Measurements from ENCODE around the gene PLCH2. TPM values are rescaled to one million over a fixed set of nuclear protein-coding genes. Genes with fewer than 3 reads are reported as not detected.

The PLCH2 gene
- total and polyA plus RNA-seq, 4 donors = 0.33 to 1.3 (median 1.0) TPM; not detected in 1

GRCh38 chr1:2433196-2433595 lies 42.9 kb upstream of the PLCH2 start:
- Histone ChIP-seq H3K4me3 (ENCODE audit: low read depth in 1 of 3, low read length in 3 of 3) (no peak overlapping the region), H3K27me3 (ENCODE audit: control insufficient read depth in 4 of 4, insufficient read depth in 4 of 4, low read length in 3 of 4) (no peaks in the 10 kb centered on the region), H3K27ac (ENCODE audit: low read depth in 1 of 2, low read length in 2 of 2) (no peak overlapping the region), H3K4me1 (ENCODE audit: control insufficient read depth in 4 of 4, insufficient read depth in 4 of 4, low read length in 3 of 4) (no peaks in the 10 kb centered on the region), H3K9me3 (ENCODE audit: control insufficient read depth in 4 of 4, low read length in 3 of 4) (no peaks in the 10 kb centered on the region), H3K36me3 (ENCODE audit: control insufficient read depth in 4 of 4, insufficient read depth in 3 of 4, low read depth in 1 of 4, low read length in 3 of 4) (no peaks in the 10 kb centered on the region), H3K9ac (ENCODE audit: low read depth in 1 of 2, low read length in 2 of 2) (no peak overlapping the region)
- DNase-seq (ENCODE audit: low spot score) = no peak
- WGBS = 71% methylated on average over 13 of the region's 13 CpGs
- TF ChIP-seq MAX (IDR thresholded peaks at IDR 0.05) (no peak), REST (IDR thresholded peaks at IDR 0.05) (no peak), SP1 (IDR thresholded peaks at IDR 0.05) (no peak), TAF1 (conservative IDR thresholded peaks at IDR 0.05) (no peak), RXRA (IDR thresholded peaks at IDR 0.05) (no peak), ATF3 (IDR thresholded peaks at IDR 0.05) (no peak), RAD21 (IDR thresholded peaks at IDR 0.05) (no peak), FOXA1 (IDR thresholded peaks at IDR 0.05) (no peak), HNF4G (IDR thresholded peaks at IDR 0.05) (no peak)

- Histone ChIP-seq H3K9me3 (ENCODE audit: control insufficient read depth in 4 of 4, low read length in 3 of 4) (no peaks in the 10 kb centered on the region), H3K4me3 (ENCODE audit: low read depth in 1 of 3, low read length in 3 of 3) (no peak overlapping the region), H3K9ac (ENCODE audit: low read depth in 1 of 2, low read length in 2 of 2) (no peak overlapping the region), H3K27ac (ENCODE audit: low read depth in 1 of 2, low read length in 2 of 2) (no peak overlapping the region), H3K36me3 (ENCODE audit: control insufficient read depth in 4 of 4, insufficient read depth in 3 of 4, low read depth in 1 of 4, low read length in 3 of 4) (no peaks in the 10 kb centered on the region), H3K4me1 (ENCODE audit: control insufficient read depth in 4 of 4, insufficient read depth in 4 of 4, low read length in 3 of 4) (no peaks in the 10 kb centered on the region), H3K27me3 (ENCODE audit: control insufficient read depth in 4 of 4, insufficient read depth in 4 of 4, low read length in 3 of 4) (no peaks in the 10 kb centered on the region)
- DNase-seq (ENCODE audit: low spot score) = no peak
- WGBS = 57% methylated on average over 34 of the region's 34 CpGs
- no peak for TF ChIP-seq ATF3 (IDR thresholded peaks at IDR 0.05)
- TF ChIP-seq CTCF (IDR thresholded peaks at IDR 0.05; ENCODE audit: low read depth, low read length, missing input control) = no peak
- no peak for TF ChIP-seq ZBTB33 (IDR thresholded peaks at IDR 0.05)
- TF ChIP-seq RAD21 (IDR thresholded peaks at IDR 0.05) = no peak
- no peak for TF ChIP-seq RXRA (IDR thresholded peaks at IDR 0.05)
- no peak for TF ChIP-seq NR2F2 (IDR thresholded peaks at IDR 0.05)
- no peak for TF ChIP-seq JUND (IDR thresholded peaks at IDR 0.05)
- no peak for TF ChIP-seq EGR1 (IDR thresholded peaks at IDR 0.05; ENCODE audit: low read depth in 2 of 2)
- TF ChIP-seq GABPA (IDR thresholded peaks at IDR 0.05 in 1 of 2, conservative IDR thresholded peaks at IDR 0.05 in 1 of 2) = no peak
- no peak for TF ChIP-seq SP1 (IDR thresholded peaks at IDR 0.05)
- TF ChIP-seq REST (IDR thresholded peaks at IDR 0.05) = no peak
- no peak for TF ChIP-seq MAX (IDR thresholded peaks at IDR 0.05)
- TF ChIP-seq HNF4G (IDR thresholded peaks at IDR 0.05) = no peak
- TF ChIP-seq FOXA2 (IDR thresholded peaks at IDR 0.05) = no peak
- no peak for TF ChIP-seq FOXA1 (IDR thresholded peaks at IDR 0.05)
- TF ChIP-seq HNF4A (conservative IDR thresholded peaks at IDR 0.05) = no peak
- no peak for TF ChIP-seq YY1 (IDR thresholded peaks at IDR 0.05)
- TF ChIP-seq TAF1 (conservative IDR thresholded peaks at IDR 0.05) = no peak
These were observed 42.0 kb upstream of the PLCH2 start for GRCh38 chr1:2433936-2434655.

All from liver (tissue), 9 donors.